ENCODE results near the gene CR2. TPM values are rescaled to one million over a fixed set of nuclear protein-coding genes. Genes with fewer than 3 reads are reported as not detected.
A peak's percentile ranks its signal among the peaks of the same experiment; 100 is the strongest.

The CR2 gene
- total RNA-seq: 0.24 TPM in 1 of 2 replicates, not detected in the other

DNA sequence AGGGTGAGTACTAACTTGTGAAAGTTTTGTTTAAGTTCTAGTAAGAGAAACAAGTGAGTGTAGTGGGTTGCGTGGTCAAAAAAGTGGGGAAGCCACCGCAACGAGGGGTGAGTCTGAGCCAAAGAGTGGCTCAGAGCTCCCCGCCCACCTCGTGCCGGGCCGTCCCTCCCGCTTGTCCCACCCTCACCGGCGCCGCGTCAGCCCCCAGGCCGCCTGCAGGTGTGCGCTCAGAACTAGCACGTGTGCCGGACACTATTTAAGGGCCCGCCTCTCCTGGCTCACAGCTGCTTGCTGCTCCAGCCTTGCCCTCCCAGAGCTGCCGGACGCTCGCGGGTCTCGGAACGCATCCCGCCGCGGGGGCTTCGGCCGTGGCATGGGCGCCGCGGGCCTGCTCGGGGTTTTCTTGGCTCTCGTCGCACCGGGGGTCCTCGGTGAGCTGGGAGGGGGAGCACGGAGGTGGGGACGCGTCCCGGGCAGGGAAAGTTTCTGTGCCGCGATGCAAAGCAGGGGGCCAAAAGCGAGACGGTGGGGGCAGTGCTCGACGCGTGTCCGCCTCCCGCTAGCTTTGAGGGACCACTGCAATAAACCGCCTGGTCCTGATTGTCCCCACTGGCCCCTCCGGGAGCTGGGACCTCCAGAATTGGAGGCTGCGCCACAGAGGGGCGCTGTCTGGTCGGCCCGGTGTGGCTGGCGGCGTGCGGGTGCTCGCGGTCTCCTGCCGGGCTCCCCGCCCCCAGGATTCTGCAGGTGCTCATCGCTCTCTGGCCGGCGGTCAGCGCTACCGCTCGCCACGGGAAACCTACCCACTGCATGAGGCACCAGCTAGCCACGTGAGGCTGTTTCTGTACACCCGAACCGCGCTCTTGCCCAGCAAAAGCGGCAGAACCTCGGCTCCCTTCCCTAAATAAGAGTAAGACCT is at the start of gene CR2:
Gene CR2, plus strand, starts transcription at position 283 of the 919 bp plus-strand sequence. Its CDS starts 91 bp downstream, at position 374.
- Mint-ChIP-seq H3K27ac (no peak within 1 kb of the TSS), H3K4me3 (peak within 1 kb of the TSS; percentile 56), H3K9me3 (no peaks in the 10 kb centered on the region), H3K36me3 (ENCODE audit: low read depth) (no peaks in the 10 kb centered on the region), H3K27me3 (peaks cover 49% of the 10 kb centered on the region), H3K4me1 (peaks cover 7% of the 10 kb centered on the region)
- intact Hi-C loops (cut with micrococcal nuclease): loop anchor here (5.0 kb wide), 1 partner anchor 42 kb away; no protein-coding TSS in a partner anchor
- DNase-seq: peak; percentile 69

DNA sequence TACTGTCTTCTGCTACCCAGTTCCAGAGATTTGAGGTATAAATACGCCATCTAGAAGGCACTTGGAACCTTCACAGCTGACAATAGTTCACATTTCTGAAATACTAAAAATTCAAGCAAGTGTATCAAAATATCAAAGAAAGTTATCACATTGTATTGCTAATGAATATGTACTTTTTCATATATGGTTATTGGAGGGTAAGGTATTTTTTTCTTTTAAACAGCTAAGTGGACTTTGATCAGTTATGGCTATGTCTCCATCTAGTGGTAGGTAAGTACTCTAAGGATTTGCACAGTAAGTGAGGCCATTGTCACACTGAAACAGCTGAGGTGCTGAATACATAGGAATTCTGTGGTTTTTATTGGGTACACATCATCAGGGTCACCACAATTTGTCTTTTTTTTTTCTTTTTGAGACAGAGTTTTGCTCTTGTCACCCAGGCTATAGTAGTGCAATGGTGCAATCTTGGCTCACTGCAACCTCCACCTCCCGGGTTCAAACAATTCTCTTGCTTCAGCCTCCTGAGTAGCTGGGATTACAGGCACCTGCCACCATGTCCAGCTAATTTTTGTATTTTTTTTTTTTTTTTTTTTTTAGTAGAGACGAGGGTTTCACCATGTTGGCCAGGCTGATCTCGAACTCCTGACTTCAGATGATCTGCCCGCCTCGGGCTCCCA is 49.1 kb upstream of the CR2 start:
- Mint-ChIP-seq H3K4me3 (no peak overlapping the region), H3K27me3 (no peaks in the 10 kb centered on the region), H3K36me3 (ENCODE audit: low read depth) (no peaks in the 10 kb centered on the region), H3K4me1 (peaks cover 18% of the 10 kb centered on the region), H3K9me3 (peaks cover 8% of the 10 kb centered on the region), H3K27ac (no peak overlapping the region)
- DNase-seq: peak; percentile 69
- intact Hi-C loops (cut with micrococcal nuclease): loop anchor here (1.0 to 10.0 kb wide), 6 partner anchors 14 to 480 kb away; partner anchors contain the start of genes CD55 and FCMR

DNA sequence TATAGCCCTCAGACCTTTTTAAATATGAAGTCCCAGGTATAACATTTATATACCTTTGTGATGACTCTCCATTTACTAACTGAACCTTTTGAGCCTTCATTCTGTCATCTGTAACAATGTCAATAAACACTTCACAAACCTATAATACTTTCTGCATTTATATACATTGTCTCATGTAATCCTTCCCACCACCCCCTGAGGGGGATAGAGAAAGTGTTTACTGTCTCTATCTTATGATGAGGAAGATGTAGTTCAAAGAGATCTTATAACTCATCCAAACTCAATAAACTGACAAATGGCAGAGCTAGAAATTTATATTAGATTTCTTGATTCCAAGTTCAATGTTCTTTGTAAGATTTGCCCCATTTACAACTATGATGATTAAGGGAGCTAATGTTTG is 48.3 kb upstream of the CR2 start:
- Mint-ChIP-seq H3K4me3 (no peak overlapping the region), H3K36me3 (ENCODE audit: low read depth) (no peaks in the 10 kb centered on the region), H3K9me3 (peaks cover 1% of the 10 kb centered on the region), H3K27ac (no peak overlapping the region), H3K4me1 (peaks cover 18% of the 10 kb centered on the region), H3K27me3 (no peaks in the 10 kb centered on the region)
- intact Hi-C loops (cut with micrococcal nuclease): loop anchor here (1.0 to 10.0 kb wide), 6 partner anchors 15 to 481 kb away; partner anchors contain the start of genes CD55 and FCMR
- no peak for DNase-seq

DNA sequence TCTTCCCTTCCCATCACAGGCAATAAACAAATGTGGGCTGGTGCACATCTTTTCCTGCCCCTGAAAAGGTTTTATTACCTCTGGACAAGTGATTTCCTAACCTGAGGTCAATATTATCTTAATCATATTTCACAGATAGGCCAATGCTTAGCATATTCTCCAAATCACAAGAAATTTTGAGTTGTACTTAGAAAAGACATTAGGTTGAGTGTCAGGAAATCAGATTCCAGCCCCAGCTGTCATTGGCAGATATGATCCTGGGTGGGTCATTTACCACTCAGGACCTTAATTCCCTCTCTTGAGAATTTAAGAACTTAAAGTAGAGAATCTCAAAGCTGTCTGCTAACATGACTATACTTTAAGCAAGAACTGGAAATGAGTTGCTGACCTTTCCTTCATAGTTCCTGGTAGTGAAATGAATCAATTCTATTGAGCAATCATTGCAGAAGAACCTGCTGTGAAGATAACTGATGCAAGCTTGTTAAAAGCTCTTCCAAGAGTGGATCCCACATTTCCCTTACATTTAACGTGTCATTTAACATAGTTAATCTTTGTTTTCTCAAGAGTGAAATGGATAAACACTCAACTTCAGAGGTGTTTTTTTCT is 46.4 kb upstream of the CR2 start:
- Mint-ChIP-seq H3K27me3 (no peaks in the 10 kb centered on the region), H3K27ac (peak overlapping the region; percentile 20), H3K4me3 (no peak overlapping the region), H3K9me3 (no peaks in the 10 kb centered on the region), H3K36me3 (ENCODE audit: low read depth) (no peaks in the 10 kb centered on the region), H3K4me1 (peaks cover 31% of the 10 kb centered on the region)
- intact Hi-C loops (cut with micrococcal nuclease): loop anchor here (1.0 to 10.0 kb wide), 3 partner anchors 44 to 483 kb away; partner anchors contain the start of gene FCMR
- DNase-seq: no peak

DNA sequence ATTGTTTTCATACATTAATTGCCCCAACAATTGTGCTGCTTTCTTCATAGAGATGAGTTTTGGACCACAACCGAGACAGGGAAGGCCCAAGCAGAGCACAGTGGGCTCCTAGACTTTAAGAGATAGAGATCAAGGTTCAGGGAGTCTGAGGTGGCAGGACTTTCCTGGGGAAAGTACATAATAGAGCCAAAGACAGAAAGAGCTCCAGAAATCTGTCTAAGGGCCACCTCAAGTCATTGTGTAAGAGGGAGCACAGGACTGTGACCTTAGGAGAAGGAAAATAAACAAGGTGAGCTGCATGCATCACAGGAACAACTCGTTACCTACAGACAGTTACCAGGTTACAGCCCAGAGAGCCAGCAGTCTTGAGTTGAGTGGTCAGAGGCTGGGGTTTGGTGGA is 41.3 kb upstream of the CR2 start:
- DNase-seq: no peak
- H3K4me1 Mint-ChIP-seq: peaks cover 32% of the 10 kb centered on the region
- no peaks in the 10 kb centered on the region for H3K36me3 Mint-ChIP-seq (ENCODE audit: low read depth)
- intact Hi-C loops (cut with micrococcal nuclease): loop anchor here (1.0 to 5.0 kb wide), 5 partner anchors 39 to 315 kb away; partner anchors contain the start of gene CR2
- H3K27ac Mint-ChIP-seq: peak overlapping the region; percentile 90
- no peak overlapping the region for H3K4me3 Mint-ChIP-seq
- H3K9me3 Mint-ChIP-seq: no peaks in the 10 kb centered on the region
- peaks cover 4% of the 10 kb centered on the region for H3K27me3 Mint-ChIP-seq

DNA sequence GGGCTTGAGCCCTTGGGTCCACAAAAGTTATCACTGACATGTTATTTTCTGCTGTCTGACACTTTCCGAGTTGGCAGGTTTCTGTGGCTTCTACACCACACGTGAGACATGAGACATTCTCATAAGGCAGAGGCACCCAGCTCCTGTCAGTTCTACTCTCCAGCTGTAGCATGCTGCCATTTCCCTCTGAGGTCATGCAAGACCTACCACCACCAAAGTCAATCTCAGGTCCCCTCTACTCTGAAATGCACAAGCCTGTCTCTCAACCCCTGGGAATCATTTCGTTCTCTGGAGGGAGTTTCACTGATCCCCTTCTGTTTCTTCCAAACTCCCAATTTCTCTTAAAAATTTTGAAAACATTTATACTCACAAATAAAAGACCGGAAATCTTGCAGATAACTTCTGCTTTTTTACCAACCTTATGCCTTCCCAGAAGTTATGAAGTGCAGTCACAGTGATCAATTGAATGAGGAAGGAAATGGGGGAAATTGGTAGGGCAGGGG is 39.5 kb upstream of the CR2 start:
- Mint-ChIP-seq H3K27ac (peak overlapping the region; percentile 45), H3K36me3 (ENCODE audit: low read depth) (no peaks in the 10 kb centered on the region), H3K9me3 (no peaks in the 10 kb centered on the region), H3K27me3 (peaks cover 9% of the 10 kb centered on the region), H3K4me3 (peak overlapping the region; percentile 12), H3K4me1 (peaks cover 26% of the 10 kb centered on the region)
- intact Hi-C loops (cut with micrococcal nuclease): loop anchor here (5.0 kb wide), 1 partner anchor 38 kb away; the partner anchor contains the start of gene CR2
- peak; percentile 69 for DNase-seq

DNA sequence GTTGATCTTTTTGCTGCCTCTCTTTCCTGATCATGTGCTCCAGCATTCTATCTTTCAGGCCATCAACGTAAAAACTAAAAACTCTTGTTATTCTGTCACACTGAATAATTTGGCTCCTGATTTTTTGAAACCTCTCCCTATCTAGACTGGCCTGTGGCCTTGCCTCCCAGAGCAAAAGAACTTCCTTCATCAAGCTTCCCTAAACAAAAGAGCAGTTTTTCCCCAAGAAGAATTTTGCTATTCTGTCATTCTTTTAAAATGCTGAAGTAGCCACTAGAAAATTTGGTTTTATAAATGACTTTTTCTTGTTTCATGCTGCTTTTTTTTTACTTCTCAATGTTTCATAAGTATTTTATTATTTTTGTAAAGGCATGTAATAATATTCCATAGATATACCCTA is 37.1 kb upstream of the CR2 start:
- peaks cover 20% of the 10 kb centered on the region for H3K4me1 Mint-ChIP-seq
- H3K9me3 Mint-ChIP-seq: no peaks in the 10 kb centered on the region
- no peaks in the 10 kb centered on the region for H3K36me3 Mint-ChIP-seq (ENCODE audit: low read depth)
- H3K27me3 Mint-ChIP-seq: peaks cover 10% of the 10 kb centered on the region
- intact Hi-C loops (cut with micrococcal nuclease): no loop called here
- H3K4me3 Mint-ChIP-seq: no peak overlapping the region
- no peak overlapping the region for H3K27ac Mint-ChIP-seq
- DNase-seq: no peak

DNA sequence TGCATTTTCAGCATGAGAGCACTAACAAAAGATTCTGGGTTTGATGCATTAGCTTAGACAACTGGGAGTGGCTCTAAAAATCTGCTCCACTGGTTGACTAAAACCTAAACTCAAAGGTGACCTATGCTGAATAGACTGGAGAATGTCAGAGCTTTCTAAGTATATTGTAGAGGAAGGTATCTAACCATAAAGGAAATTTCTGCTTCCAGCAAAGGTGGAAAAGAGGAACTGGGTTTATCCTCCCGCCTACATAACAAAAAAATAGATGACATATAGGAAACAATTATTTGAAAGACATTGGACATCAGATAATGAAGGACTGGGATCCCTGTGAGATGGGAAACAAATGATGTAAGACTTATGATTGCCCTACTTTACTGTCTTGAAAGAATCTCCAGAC is 35.8 kb upstream of the CR2 start:
- H3K4me1 Mint-ChIP-seq: peaks cover 8% of the 10 kb centered on the region
- no peak overlapping the region for H3K27ac Mint-ChIP-seq
- no peaks in the 10 kb centered on the region for H3K9me3 Mint-ChIP-seq
- no peak for DNase-seq
- no peaks in the 10 kb centered on the region for H3K36me3 Mint-ChIP-seq (ENCODE audit: low read depth)
- peaks cover 10% of the 10 kb centered on the region for H3K27me3 Mint-ChIP-seq
- H3K4me3 Mint-ChIP-seq: no peak overlapping the region
- intact Hi-C loops (cut with micrococcal nuclease): no loop called here

DNA sequence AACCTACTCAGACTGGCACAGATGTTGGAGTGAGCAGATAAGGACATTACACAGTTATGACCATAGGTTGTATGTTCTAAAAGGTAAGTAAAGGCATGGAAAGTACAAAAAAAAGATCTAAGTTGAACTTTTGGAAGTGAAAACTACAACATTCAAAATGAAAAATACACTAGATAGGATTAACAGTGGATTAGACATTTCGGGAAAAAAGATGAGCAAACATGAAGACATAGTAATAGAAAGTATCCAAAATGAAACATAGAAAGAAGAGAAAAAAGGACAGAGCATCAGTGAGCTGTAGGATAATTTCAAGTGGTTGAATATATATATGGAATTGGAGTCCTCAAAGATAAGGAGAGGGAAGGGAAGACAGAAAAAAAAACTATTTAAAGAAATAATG is 34.0 kb upstream of the CR2 start:
- DNase-seq: no peak
- intact Hi-C loops (cut with micrococcal nuclease): no loop called here
- H3K27me3 Mint-ChIP-seq: peaks cover 5% of the 10 kb centered on the region
- no peak overlapping the region for H3K27ac Mint-ChIP-seq
- H3K9me3 Mint-ChIP-seq: no peaks in the 10 kb centered on the region
- no peak overlapping the region for H3K4me3 Mint-ChIP-seq
- no peaks in the 10 kb centered on the region for H3K36me3 Mint-ChIP-seq (ENCODE audit: low read depth)
- H3K4me1 Mint-ChIP-seq: no peaks in the 10 kb centered on the region

DNA sequence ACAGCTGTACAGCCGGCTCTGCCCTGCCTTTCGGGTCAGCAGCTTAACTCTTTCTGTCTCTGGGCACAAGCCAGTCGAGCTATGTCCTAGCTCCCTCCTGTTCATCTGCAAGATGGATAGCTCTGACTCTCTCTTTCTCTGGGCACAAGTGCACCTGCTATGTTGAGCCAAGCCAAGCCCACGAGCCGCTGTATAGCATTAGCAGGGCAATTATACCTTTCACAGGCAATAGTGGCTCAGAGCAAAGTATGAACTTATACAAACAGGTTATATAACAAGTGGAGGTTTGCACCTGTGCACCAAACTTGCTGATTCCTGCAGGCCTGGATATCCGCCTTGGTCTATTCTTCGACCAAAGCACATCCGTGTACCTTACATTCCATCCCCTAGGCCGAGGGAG is 33.0 kb upstream of the CR2 start:
- Mint-ChIP-seq H3K27me3 (peaks cover 5% of the 10 kb centered on the region), H3K4me1 (no peaks in the 10 kb centered on the region), H3K4me3 (no peak overlapping the region), H3K9me3 (no peaks in the 10 kb centered on the region), H3K36me3 (ENCODE audit: low read depth) (no peaks in the 10 kb centered on the region), H3K27ac (no peak overlapping the region)
- intact Hi-C loops (cut with micrococcal nuclease): no loop called here
- no peak for DNase-seq

DNA sequence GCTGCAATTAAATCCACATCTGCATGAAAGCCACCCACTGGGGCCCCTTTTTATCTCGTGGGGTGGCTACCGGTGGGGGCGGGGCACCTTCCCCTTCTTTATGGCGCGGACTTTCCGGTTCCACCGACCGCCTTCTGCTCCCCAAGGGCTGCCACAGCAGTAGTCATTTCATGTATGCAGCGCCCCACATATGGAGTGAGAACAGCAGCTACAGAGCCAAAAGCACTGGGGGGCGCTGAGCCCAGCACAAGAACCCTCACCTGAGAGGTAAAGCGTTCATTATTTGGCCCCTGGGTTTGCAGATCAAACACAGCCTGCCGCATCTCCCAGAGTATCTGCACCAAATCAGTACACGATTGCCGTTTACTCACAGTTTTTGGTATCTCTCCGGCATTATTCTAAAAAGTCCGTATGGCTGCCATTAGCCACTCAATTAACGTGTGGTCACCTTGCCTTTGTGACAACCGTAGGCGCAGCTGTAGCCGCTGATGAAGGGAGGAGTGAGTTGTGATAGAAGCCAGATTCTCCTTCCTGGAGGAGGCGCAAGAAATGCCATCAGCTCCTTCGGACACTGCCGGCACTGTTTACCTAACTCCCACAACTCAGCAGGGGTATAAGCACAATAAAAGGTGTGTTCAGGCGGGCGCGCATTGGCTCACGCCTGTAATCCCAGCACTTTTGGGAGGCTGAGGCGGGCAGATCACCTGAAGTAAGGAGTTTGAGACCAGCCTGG is 30.4 kb upstream of the CR2 start:
- no peaks in the 10 kb centered on the region for H3K9me3 Mint-ChIP-seq
- intact Hi-C loops (cut with micrococcal nuclease): no loop called here

DNA sequence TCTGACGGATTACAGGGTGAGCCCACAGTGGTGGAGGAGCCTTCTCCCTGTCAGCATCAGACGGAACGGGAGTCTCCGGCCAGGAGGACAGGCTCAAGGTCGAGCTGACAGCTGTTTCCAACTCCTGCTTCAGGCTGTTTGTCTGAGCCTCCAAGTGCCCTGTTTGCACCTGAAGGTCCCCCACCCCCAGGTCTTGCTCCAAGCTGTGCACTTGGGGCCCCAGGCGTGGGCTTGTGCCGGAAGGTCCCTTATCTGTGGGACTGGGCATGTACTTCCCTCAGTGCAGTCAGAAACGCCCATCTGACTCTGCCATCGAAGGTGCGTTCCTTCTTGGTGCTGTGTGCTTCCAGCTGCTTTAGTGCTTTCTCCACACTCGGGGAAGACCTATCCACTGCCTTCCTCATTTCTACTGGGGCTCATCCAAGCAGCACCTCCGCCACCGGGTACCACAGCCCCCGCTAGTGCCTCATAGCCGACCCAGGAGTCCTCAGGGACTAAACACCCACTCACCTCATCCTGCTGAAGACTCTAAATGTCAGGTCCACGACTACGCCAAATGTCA is 29.5 kb upstream of the CR2 start:
- H3K27ac Mint-ChIP-seq: no peak overlapping the region
- no peak overlapping the region for H3K4me3 Mint-ChIP-seq
- H3K4me1 Mint-ChIP-seq: no peaks in the 10 kb centered on the region
- no peak for DNase-seq
- H3K36me3 Mint-ChIP-seq (ENCODE audit: low read depth): no peaks in the 10 kb centered on the region
- intact Hi-C loops (cut with micrococcal nuclease): no loop called here
- peaks cover 23% of the 10 kb centered on the region for H3K27me3 Mint-ChIP-seq
- no peaks in the 10 kb centered on the region for H3K9me3 Mint-ChIP-seq

More for the DNA sequence above, 30.4 kb upstream of the CR2 start:
- Mint-ChIP-seq H3K4me1 (no peaks in the 10 kb centered on the region), H3K27ac (no peak overlapping the region), H3K27me3 (peaks cover 21% of the 10 kb centered on the region), H3K4me3 (no peak overlapping the region), H3K36me3 (ENCODE audit: low read depth) (no peaks in the 10 kb centered on the region)
- DNase-seq: no peak

Data from activated CD4-positive, alpha-beta T cell treated with anti-CD3 and anti-CD28 coated beads, Interleukin-2, amount 10 ng/mL, durations not matched to agents 24 days and 14 days (primary cell).